ENCODE measurements around the gene SMG9.

DNA sequence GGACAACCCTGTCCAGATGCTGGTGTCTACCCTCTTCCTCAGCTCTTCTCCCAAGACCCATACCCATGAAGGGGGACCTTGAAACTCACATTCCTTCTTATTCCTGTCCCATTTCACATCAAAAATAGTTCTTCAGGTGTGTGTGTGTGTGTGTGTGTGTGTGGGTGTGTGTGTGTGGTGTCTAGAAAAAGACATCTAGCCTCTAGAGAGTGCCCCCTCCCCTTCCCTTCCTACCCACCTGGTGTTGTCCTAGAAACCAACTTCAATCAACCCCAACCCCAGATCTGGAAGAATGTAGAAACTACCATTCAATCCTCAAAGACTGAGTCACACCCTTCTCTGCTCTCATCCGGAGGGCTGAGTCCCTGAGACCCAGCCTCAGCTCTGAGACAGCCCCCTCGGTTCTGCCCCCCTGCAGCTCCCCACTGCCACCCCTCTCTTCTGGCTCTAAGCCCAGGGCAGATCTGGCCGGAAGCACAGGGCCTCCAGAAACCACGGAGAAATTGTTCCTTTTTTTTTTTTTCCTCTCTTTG, 22.5 kb upstream of the SMG9 start:
- TF ChIP-seq, protein P1, sequence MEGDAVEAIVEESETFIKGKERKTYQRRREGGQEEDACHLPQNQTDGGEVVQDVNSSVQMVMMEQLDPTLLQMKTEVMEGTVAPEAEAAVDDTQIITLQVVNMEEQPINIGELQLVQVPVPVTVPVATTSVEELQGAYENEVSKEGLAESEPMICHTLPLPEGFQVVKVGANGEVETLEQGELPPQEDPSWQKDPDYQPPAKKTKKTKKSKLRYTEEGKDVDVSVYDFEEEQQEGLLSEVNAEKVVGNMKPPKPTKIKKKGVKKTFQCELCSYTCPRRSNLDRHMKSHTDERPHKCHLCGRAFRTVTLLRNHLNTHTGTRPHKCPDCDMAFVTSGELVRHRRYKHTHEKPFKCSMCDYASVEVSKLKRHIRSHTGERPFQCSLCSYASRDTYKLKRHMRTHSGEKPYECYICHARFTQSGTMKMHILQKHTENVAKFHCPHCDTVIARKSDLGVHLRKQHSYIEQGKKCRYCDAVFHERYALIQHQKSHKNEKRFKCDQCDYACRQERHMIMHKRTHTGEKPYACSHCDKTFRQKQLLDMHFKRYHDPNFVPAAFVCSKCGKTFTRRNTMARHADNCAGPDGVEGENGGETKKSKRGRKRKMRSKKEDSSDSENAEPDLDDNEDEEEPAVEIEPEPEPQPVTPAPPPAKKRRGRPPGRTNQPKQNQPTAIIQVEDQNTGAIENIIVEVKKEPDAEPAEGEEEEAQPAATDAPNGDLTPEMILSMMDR (IDR thresholded peaks at IDR 0.05; ENCODE audit: low read depth, low read length, poor library complexity, severe bottlenecking) = no peak
- TF ChIP-seq EZH2phosphoT487 (IDR thresholded peaks at IDR 0.05; ENCODE audit: borderline replicate concordance, low read length) = no peak
